Stimulated activated CD8-positive, alpha-beta memory T cell treated with anti-CD3 and anti-CD28 coated beads, Interleukin-15, amount 100 ng/mL, for 24 hours (primary cell): ENCODE results near the gene AKNA.

Source experiments
- DNase-seq: peaks from one replicate; pipeline ENCODE4 v3.0.0-alpha.2; 2020; ENCODE audit warnings: low read depth

Gene AKNA

GRCh38 chr9:114387680-114388356 is at the start of gene AKNA:
AKNA (minus strand) TSS chr9:114387982; CDS start chr9:114381333, 6,649 bp downstream.
- DNase-seq: peak; percentile 57

- no peak for DNase-seq
Measured at GRCh38 chr9:114437401-114437893, 49.7 kb upstream of the AKNA start.

GRCh38 chr9:114434878-114435311 is 47.1 kb upstream of the AKNA start:
- DNase-seq: no peak

- no peak for DNase-seq
Measured at GRCh38 chr9:114433720-114434255, 46.0 kb upstream of the AKNA start.

GRCh38 chr9:114433086-114433485 is 45.3 kb upstream of the AKNA start:
- DNase-seq: no peak

GRCh38 chr9:114432323-114433067 is 44.7 kb upstream of the AKNA start:
- DNase-seq: no peak

- DNase-seq: no peak
Measured at GRCh38 chr9:114431770-114432169, 44.0 kb upstream of the AKNA start.

GRCh38 chr9:114431003-114431402 is 43.2 kb upstream of the AKNA start:
- no peak for DNase-seq

- DNase-seq: no peak
Measured at GRCh38 chr9:114430457-114430856, 42.7 kb upstream of the AKNA start.

- DNase-seq: no peak
Measured at GRCh38 chr9:114429488-114429887, 41.7 kb upstream of the AKNA start.

GRCh38 chr9:114428466-114428865 is 40.7 kb upstream of the AKNA start:
- no peak for DNase-seq

- DNase-seq: no peak
Measured at GRCh38 chr9:114427644-114428043, 39.9 kb upstream of the AKNA start.

GRCh38 chr9:114426046-114426948 is 38.5 kb upstream of the AKNA start:
- no peak for DNase-seq

- DNase-seq: no peak
Measured at GRCh38 chr9:114425126-114425525, 37.3 kb upstream of the AKNA start.

- DNase-seq: no peak
Measured at GRCh38 chr9:114424126-114424525, 36.3 kb upstream of the AKNA start.

GRCh38 chr9:114423181-114423580 is 35.4 kb upstream of the AKNA start:
- no peak for DNase-seq

GRCh38 chr9:114421147-114421546 is 33.4 kb upstream of the AKNA start:
- DNase-seq: no peak

- no peak for DNase-seq
Measured at GRCh38 chr9:114419796-114420195, 32.0 kb upstream of the AKNA start.

- no peak for DNase-seq
Measured at GRCh38 chr9:114418053-114418452, 30.3 kb upstream of the AKNA start.

- no peak for DNase-seq
Measured at GRCh38 chr9:114417511-114417910, 29.7 kb upstream of the AKNA start.

GRCh38 chr9:114416906-114417305 is 29.1 kb upstream of the AKNA start:
- no peak for DNase-seq

GRCh38 chr9:114416290-114416689 is 28.5 kb upstream of the AKNA start:
- DNase-seq: no peak
